A673 (cell line): ENCODE results near the gene RFX6. TPM values are rescaled to one million over a fixed set of nuclear protein-coding genes. Genes with fewer than 3 reads are reported as not detected.

Experiments
- BruUV-seq: library from RNA; stranded (reverse); fragments of 400-500 nt; replicated peaks from 2 replicates; lab custom pipeline; 2021; lab: Mats Ljungman, UMichigan
- CTCF ChIA-PET: fragments of 300-600 bp; sonication (Branson Sonifier 250); formaldehyde crosslinking; loops from one replicate; lab custom pipeline; 2022; ENCODE audit warnings: antibody characterized with exemption; lab: Charles Lee
- POLR2A ChIA-PET: fragments of 300-600 bp; sonication (Branson Sonifier 250); formaldehyde crosslinking; loops from one replicate; lab custom pipeline; 2022; ENCODE audit warnings: antibody characterized with exemption; ENCODE audit not compliant: low non-redundant PET; lab: Charles Lee
- DNase-seq: peaks from one replicate; pipeline ENCODE4 v3.0.0-alpha.2; 2015; ENCODE audit warnings: low spot score
- H3K27ac ChIP-seq: fragments of 200-600 bp; sonication (generic); 2 replicates; pipeline ENCODE4 v1.5.1; 2016; ENCODE audit warnings: mixed run types, low read depth, mild to moderate bottlenecking, mixed read lengths, antibody characterized with exemption, low read length; ENCODE audit not compliant: poor library complexity, severe bottlenecking
- H3K27me3 ChIP-seq: fragments of 200-600 bp; sonication (generic); replicated peaks from 2 replicates; pipeline ENCODE4 v1.6.1; 2017; ENCODE audit warnings: mixed run types, low read depth, mild to moderate bottlenecking, mixed read lengths, antibody characterized with exemption, low read length; ENCODE audit not compliant: insufficient read depth, poor library complexity
- H3K36me3 ChIP-seq: fragments of 200-600 bp; sonication (generic); 2 replicates; pipeline ENCODE4 v1.6.1; 2016; ENCODE audit warnings: mixed run types, mild to moderate bottlenecking, mixed read lengths, antibody characterized with exemption, low read length; ENCODE audit not compliant: insufficient read depth, poor library complexity, severe bottlenecking
- H3K4me1 ChIP-seq: fragments of 200-600 bp; sonication (generic); 2 replicates; pipeline ENCODE4 v1.6.1; 2017; ENCODE audit warnings: mixed run types, mild to moderate bottlenecking, mixed read lengths, antibody characterized with exemption, low read length; ENCODE audit not compliant: insufficient read depth, poor library complexity, severe bottlenecking
- H3K4me3 ChIP-seq: fragments of 200-600 bp; sonication (generic); 2 replicates; pipeline ENCODE4 v1.5.1; 2016; ENCODE audit warnings: low read depth, mixed run types, mild to moderate bottlenecking, mixed read lengths, low read length; ENCODE audit not compliant: poor library complexity, severe bottlenecking
- H3K9me3 ChIP-seq: fragments of 200-600 bp; sonication (generic); 2 replicates; pipeline ENCODE4 v1.6.1; 2016; ENCODE audit warnings: mixed run types, low read depth, mild to moderate bottlenecking, mixed read lengths, antibody characterized with exemption, low read length; ENCODE audit not compliant: poor library complexity, severe bottlenecking
- CTCF ChIP-seq: fragments of 300-800, 200-600 bp; sonication (generic); conservative IDR thresholded peaks from 2 replicates; pipeline ENCODE4 v1.5.1; 2017; ENCODE audit warnings: low read depth, mild to moderate bottlenecking, antibody characterized with exemption, low read length, moderate library complexity, mixed read lengths
- EZH2 ChIP-seq: fragments of 200-600 bp; sonication (generic); IDR thresholded peaks from 2 replicates; pipeline ENCODE4 v1.6.1; 2017; ENCODE audit warnings: borderline replicate concordance, low read depth, mild to moderate bottlenecking, mixed read lengths, antibody characterized with exemption, low read length; ENCODE audit not compliant: poor library complexity, severe bottlenecking
- intact Hi-C: fragments of 100-400 bp; cut with micrococcal nuclease; formaldehyde crosslinking; loops from one replicate; pipeline ENCODE4 v1.10.0; 2022; ENCODE audit not compliant: unreplicated experiment
- total RNA-seq: library from RNA; stranded (reverse); gene quantifications from 2 replicates; pipeline ENCODE4 v1.2.3, GENCODE V29; 2021

Gene RFX6
- total RNA-seq, 1 experiment from 2014 or later = not detected

GRCh38 chr6:116866281-116866871, 10.7 kb upstream of the RFX6 start:
- CTCF ChIA-PET = no interaction called here

GRCh38 chr6:116872771-116873170, 4.3 kb upstream of the RFX6 start:
- Histone ChIP-seq H3K27ac (no peak overlapping the region), H3K27me3 (peaks cover 55% of the 10 kb centered on the region), H3K36me3 (no peaks in the 10 kb centered on the region), H3K4me1 (no peaks in the 10 kb centered on the region), H3K9me3 (no peaks in the 10 kb centered on the region), H3K4me3 (no peak overlapping the region)
- ChIA-PET CTCF (no interaction called here), POLR2A (interaction anchor here (0.6 kb wide), 1 partner anchor 15 kb away, joined by 3 read pairs; no protein-coding TSS in a partner anchor)
- BruUV-seq = no TSS peak
- no peak for DNase-seq
- intact Hi-C loops = no loop called here
- no peak for TF ChIP-seq CTCF
- TF ChIP-seq EZH2 = no peak

More at GRCh38 chr6:116866281-116866871, 10.7 kb upstream of the RFX6 start:
- no peak for TF ChIP-seq EZH2
- TF ChIP-seq CTCF = no peak
- Histone ChIP-seq H3K27me3 (peaks cover 1% of the 10 kb centered on the region), H3K4me1 (no peaks in the 10 kb centered on the region), H3K36me3 (no peaks in the 10 kb centered on the region), H3K9me3 (no peaks in the 10 kb centered on the region), H3K4me3 (no peak overlapping the region), H3K27ac (no peak overlapping the region)
- no TSS peak for BruUV-seq
- POLR2A ChIA-PET = no interaction called here
- no peak for DNase-seq
- intact Hi-C loops = no loop called here

GRCh38 chr6:116876107-116876506, 935 bp upstream of the RFX6 start:
- DNase-seq = no peak
- Histone ChIP-seq H3K27ac (no peak overlapping the region), H3K27me3 (peaks cover 88% of the 10 kb centered on the region), H3K4me3 (no peak overlapping the region), H3K4me1 (no peaks in the 10 kb centered on the region), H3K9me3 (no peaks in the 10 kb centered on the region), H3K36me3 (no peaks in the 10 kb centered on the region)
- TF ChIP-seq EZH2 = no peak
- TF ChIP-seq CTCF = no peak
- no TSS peak for BruUV-seq
- ChIA-PET CTCF (no interaction called here), POLR2A (no interaction called here)
- intact Hi-C loops = no loop called here
